HEK293 (cell line): ENCODE data around the gene JMJD4.
A peak's percentile ranks its signal among the peaks of the same experiment; 100 is the strongest.

Experiments used
- GLI2 ChIP-seq: fragments of 450-650 bp; formaldehyde crosslinking; IDR thresholded peaks from 2 replicates; pipeline ENCODE4; 2017; ENCODE audit warnings: missing biosample characterization, missing genetic modification characterization, low read depth, borderline replicate concordance
- HOXD13 ChIP-seq: sonication (generic); formaldehyde crosslinking; IDR thresholded peaks from 2 replicates; pipeline ENCODE4 v1.8.0; 2022; ENCODE audit warnings: missing genetic modification reagents, borderline replicate concordance
- IKZF3 ChIP-seq: fragments of 450-650 bp; IDR thresholded peaks from 2 replicates; pipeline ENCODE4 v1.5.0; 2018; ENCODE audit warnings: missing biosample characterization, mild to moderate bottlenecking, missing genetic modification characterization, moderate library complexity
- KLF10 ChIP-seq: fragments of 450-650 bp; IDR thresholded peaks from 2 replicates; pipeline ENCODE4 v1.5.1; 2018; ENCODE audit warnings: missing biosample characterization, mild to moderate bottlenecking, missing genetic modification characterization
- MYNN ChIP-seq: fragments of 450-650 bp; formaldehyde crosslinking; IDR thresholded peaks from 2 replicates; pipeline ENCODE4 v1.5.1; 2016; ENCODE audit warnings: missing biosample characterization, missing genetic modification characterization, borderline replicate concordance
- SP3 ChIP-seq: fragments of 450-650 bp; formaldehyde crosslinking; IDR thresholded peaks from 2 replicates; pipeline ENCODE4 v1.5.1; 2016; ENCODE audit warnings: missing biosample characterization, missing genetic modification characterization
- SP7 ChIP-seq: fragments of 450-650 bp; formaldehyde crosslinking; IDR thresholded peaks from 2 replicates; pipeline ENCODE4 v1.5.1; 2016; ENCODE audit warnings: missing biosample characterization, missing genetic modification characterization
- ZBTB1 ChIP-seq: fragments of 450-650 bp; formaldehyde crosslinking; IDR thresholded peaks from 2 replicates; pipeline ENCODE4 v1.5.1; 2016; ENCODE audit warnings: missing biosample characterization, missing genetic modification characterization
- ZBTB21 ChIP-seq: fragments of 450-650 bp; formaldehyde crosslinking; IDR thresholded peaks from 2 replicates; pipeline ENCODE4 v1.5.1; 2017; ENCODE audit warnings: missing biosample characterization, missing genetic modification characterization
- ZNF114 ChIP-seq: fragments of 450-650 bp; formaldehyde crosslinking; IDR thresholded peaks from 2 replicates; pipeline ENCODE4 v1.5.0; 2017; ENCODE audit warnings: missing biosample characterization, missing genetic modification characterization
- ZNF155 ChIP-seq: fragments of 450-650 bp; formaldehyde crosslinking; IDR thresholded peaks from 2 replicates; pipeline ENCODE4 v1.5.1; 2016; ENCODE audit warnings: missing biosample characterization, missing genetic modification characterization
- ZNF221 ChIP-seq: fragments of 450-650 bp; formaldehyde crosslinking; IDR thresholded peaks from 2 replicates; pipeline ENCODE4 v1.5.1; 2017; ENCODE audit warnings: missing biosample characterization, missing genetic modification characterization, borderline replicate concordance
- ZNF292 ChIP-seq: fragments of 450-650 bp; formaldehyde crosslinking; IDR thresholded peaks from 2 replicates; pipeline ENCODE4 v1.5.1; 2016; ENCODE audit warnings: low read depth, missing biosample characterization, missing genetic modification characterization, borderline replicate concordance
- ZNF335 ChIP-seq: fragments of 450-650 bp; formaldehyde crosslinking; conservative IDR thresholded peaks from 2 replicates; pipeline ENCODE4 v1.5.1; 2016; ENCODE audit warnings: missing biosample characterization, missing genetic modification characterization
- ZNF354C ChIP-seq: fragments of 450-650 bp; formaldehyde crosslinking; IDR thresholded peaks from 2 replicates; pipeline ENCODE4 v1.5.1; 2016; ENCODE audit warnings: missing biosample characterization, missing genetic modification characterization, low read depth, borderline replicate concordance
- ZNF416 ChIP-seq: fragments of 450-650 bp; formaldehyde crosslinking; IDR thresholded peaks from 2 replicates; pipeline ENCODE4 v1.5.1; 2016; ENCODE audit warnings: missing biosample characterization, missing genetic modification characterization
- ZNF433 ChIP-seq: fragments of 450-650 bp; formaldehyde crosslinking; IDR thresholded peaks from 2 replicates; pipeline ENCODE4 v1.5.1; 2016; ENCODE audit warnings: missing biosample characterization, missing genetic modification characterization, low read depth
- ZNF48 ChIP-seq: fragments of 450-650 bp; formaldehyde crosslinking; IDR thresholded peaks from 2 replicates; pipeline ENCODE4 v1.5.1; 2016; ENCODE audit warnings: missing biosample characterization, missing genetic modification characterization
- ZNF510 ChIP-seq: fragments of 450-650 bp; formaldehyde crosslinking; IDR thresholded peaks from 2 replicates; pipeline ENCODE4 v1.5.1; 2018; ENCODE audit warnings: mild to moderate bottlenecking, missing genetic modification characterization, missing biosample characterization; ENCODE audit not compliant: insufficient replicate concordance
- ZNF560 ChIP-seq: fragments of 450-650 bp; formaldehyde crosslinking; IDR thresholded peaks from 2 replicates; pipeline ENCODE4 v1.5.1; 2017; ENCODE audit warnings: missing biosample characterization, missing genetic modification characterization, borderline replicate concordance
- ZNF677 ChIP-seq: fragments of 450-650 bp; IDR thresholded peaks from 2 replicates; pipeline ENCODE4 v1.5.0; 2018; ENCODE audit warnings: missing biosample characterization, mild to moderate bottlenecking, missing genetic modification characterization, moderate library complexity
- TF ChIP-seq, protein P1 (sequence below): fragments of 450-650 bp; formaldehyde crosslinking; IDR thresholded peaks from 2 replicates; pipeline ENCODE4 v1.5.1; 2016; ENCODE audit warnings: missing biosample characterization, missing genetic modification characterization
- TF ChIP-seq, protein P2 (sequence below): fragments of 450-650 bp; formaldehyde crosslinking; IDR thresholded peaks from 2 replicates; pipeline ENCODE4 v1.5.1; 2017; ENCODE audit warnings: missing biosample characterization, missing genetic modification characterization
- TF ChIP-seq, protein P3 (sequence below): fragments of 450-650 bp; formaldehyde crosslinking; conservative IDR thresholded peaks from 2 replicates; pipeline ENCODE4 v1.5.1; 2016; ENCODE audit warnings: low read depth, missing biosample characterization, missing genetic modification characterization
- TF ChIP-seq, protein P4 (sequence below): IDR thresholded peaks from 2 replicates; pipeline ENCODE4 v1.6.1; 2011; ENCODE audit warnings: mild to moderate bottlenecking, low read depth, low read length, borderline replicate concordance
- TF ChIP-seq, protein P5 (sequence below): fragments of 450-650 bp; formaldehyde crosslinking; IDR thresholded peaks from 2 replicates; pipeline ENCODE4 v1.5.1; 2016; ENCODE audit warnings: missing biosample characterization, missing genetic modification characterization

The JMJD4 gene

DNA sequence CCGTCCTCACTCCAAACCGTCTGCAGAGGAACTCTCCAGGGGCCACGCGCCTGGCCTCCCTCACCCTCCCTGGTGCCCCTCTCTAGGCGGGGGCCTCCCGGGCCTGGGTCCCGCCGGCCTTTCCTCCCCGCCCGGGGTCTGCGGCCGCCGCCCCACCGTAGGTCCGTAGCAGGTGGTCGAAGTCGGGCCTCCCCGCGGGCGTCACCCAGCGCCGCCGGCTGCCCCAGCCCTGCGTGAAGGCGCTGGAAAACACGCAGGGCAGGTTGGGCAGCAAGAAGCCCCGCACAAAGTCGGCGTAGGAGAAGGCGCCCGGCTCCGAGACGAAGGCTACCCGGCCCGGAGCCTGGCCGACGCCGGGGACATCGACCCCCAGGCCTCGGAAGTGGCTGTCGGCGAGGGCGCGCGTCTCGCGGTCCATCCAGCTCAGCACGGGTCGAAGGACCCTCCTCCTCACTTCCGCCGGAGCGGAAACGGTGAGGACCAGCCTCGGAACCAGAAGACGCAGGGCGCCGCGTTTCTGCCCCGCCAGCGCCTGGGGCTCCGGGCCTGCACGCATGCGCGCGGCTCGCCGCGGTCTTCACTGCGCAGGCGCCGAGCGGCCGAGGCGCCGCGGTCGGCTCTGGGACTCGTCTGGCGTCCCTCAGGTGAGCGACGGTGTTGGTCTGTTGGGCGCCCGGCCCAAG lies at the start of gene JMJD4, which contains the start of gene SNAP47 (continued):
- TF ChIP-seq SP7 (tag by site-specific recombination) (peak; percentile 97), GLI2 (no peak; the same call in 1 of the 2 replicates), ZBTB1 (tag by site-specific recombination) (no peak), ZNF292 (tag by site-specific recombination) (no peak), ZNF510 (tag by site-specific recombination) (no peak), ZNF335 (peak; percentile 99), ZNF677 (tag by site-specific recombination) (peak; percentile 70), SP3 (peak; percentile 89), ZBTB21 (peak; percentile 65), ZNF114 (no peak), ZNF221 (no peak), ZNF155 (tag by site-specific recombination) (no peak), ZNF560 (no peak), IKZF3 (tag by site-specific recombination) (peak; percentile 77), ZNF354C (tag by site-specific recombination) (no peak), ZNF416 (tag by site-specific recombination) (no peak), MYNN (tag by site-specific recombination) (peak; percentile 75; the same call in 1 of the 2 replicates), KLF10 (tag by site-specific recombination) (peak; percentile 92; the same call in 1 of the 2 replicates), HOXD13 (CRISPR knock-in tag) (no peak), ZNF433 (tag by site-specific recombination) (no peak), ZNF48 (tag by site-specific recombination) (no peak)
- TF ChIP-seq, protein P1, sequence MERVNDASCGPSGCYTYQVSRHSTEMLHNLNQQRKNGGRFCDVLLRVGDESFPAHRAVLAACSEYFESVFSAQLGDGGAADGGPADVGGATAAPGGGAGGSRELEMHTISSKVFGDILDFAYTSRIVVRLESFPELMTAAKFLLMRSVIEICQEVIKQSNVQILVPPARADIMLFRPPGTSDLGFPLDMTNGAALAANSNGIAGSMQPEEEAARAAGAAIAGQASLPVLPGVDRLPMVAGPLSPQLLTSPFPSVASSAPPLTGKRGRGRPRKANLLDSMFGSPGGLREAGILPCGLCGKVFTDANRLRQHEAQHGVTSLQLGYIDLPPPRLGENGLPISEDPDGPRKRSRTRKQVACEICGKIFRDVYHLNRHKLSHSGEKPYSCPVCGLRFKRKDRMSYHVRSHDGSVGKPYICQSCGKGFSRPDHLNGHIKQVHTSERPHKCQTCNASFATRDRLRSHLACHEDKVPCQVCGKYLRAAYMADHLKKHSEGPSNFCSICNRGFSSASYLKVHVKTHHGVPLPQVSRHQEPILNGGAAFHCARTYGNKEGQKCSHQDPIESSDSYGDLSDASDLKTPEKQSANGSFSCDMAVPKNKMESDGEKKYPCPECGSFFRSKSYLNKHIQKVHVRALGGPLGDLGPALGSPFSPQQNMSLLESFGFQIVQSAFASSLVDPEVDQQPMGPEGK (tag by site-specific recombination), result peak; percentile 85
- TF ChIP-seq, protein P2, sequence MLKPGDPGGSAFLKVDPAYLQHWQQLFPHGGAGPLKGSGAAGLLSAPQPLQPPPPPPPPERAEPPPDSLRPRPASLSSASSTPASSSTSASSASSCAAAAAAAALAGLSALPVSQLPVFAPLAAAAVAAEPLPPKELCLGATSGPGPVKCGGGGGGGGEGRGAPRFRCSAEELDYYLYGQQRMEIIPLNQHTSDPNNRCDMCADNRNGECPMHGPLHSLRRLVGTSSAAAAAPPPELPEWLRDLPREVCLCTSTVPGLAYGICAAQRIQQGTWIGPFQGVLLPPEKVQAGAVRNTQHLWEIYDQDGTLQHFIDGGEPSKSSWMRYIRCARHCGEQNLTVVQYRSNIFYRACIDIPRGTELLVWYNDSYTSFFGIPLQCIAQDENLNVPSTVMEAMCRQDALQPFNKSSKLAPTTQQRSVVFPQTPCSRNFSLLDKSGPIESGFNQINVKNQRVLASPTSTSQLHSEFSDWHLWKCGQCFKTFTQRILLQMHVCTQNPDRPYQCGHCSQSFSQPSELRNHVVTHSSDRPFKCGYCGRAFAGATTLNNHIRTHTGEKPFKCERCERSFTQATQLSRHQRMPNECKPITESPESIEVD (tag by site-specific recombination), result no peak
- TF ChIP-seq, protein P3, sequence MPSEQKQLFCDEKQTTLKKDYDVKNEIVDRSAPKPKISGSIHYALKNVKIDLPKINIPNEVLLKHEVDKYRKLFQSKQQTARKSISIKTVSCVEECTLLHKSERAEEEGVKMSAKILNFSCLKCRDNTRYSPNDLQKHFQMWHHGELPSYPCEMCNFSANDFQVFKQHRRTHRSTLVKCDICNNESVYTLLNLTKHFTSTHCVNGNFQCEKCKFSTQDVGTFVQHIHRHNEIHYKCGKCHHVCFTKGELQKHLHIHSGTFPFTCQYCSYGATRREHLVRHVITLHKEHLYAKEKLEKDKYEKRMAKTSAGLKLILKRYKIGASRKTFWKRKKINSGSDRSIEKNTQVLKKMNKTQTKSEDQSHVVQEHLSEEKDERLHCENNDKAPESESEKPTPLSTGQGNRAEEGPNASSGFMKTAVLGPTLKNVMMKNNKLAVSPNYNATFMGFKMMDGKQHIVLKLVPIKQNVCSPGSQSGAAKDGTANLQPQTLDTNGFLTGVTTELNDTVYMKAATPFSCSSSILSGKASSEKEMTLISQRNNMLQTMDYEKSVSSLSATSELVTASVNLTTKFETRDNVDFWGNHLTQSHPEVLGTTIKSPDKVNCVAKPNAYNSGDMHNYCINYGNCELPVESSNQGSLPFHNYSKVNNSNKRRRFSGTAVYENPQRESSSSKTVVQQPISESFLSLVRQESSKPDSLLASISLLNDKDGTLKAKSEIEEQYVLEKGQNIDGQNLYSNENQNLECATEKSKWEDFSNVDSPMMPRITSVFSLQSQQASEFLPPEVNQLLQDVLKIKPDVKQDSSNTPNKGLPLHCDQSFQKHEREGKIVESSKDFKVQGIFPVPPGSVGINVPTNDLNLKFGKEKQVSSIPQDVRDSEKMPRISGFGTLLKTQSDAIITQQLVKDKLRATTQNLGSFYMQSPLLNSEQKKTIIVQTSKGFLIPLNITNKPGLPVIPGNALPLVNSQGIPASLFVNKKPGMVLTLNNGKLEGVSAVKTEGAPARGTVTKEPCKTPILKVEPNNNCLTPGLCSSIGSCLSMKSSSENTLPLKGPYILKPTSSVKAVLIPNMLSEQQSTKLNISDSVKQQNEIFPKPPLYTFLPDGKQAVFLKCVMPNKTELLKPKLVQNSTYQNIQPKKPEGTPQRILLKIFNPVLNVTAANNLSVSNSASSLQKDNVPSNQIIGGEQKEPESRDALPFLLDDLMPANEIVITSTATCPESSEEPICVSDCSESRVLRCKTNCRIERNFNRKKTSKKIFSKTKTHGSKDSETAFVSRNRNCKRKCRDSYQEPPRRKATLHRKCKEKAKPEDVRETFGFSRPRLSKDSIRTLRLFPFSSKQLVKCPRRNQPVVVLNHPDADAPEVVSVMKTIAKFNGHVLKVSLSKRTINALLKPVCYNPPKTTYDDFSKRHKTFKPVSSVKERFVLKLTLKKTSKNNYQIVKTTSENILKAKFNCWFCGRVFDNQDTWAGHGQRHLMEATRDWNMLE, result peak; percentile 78
- TF ChIP-seq, protein P4, sequence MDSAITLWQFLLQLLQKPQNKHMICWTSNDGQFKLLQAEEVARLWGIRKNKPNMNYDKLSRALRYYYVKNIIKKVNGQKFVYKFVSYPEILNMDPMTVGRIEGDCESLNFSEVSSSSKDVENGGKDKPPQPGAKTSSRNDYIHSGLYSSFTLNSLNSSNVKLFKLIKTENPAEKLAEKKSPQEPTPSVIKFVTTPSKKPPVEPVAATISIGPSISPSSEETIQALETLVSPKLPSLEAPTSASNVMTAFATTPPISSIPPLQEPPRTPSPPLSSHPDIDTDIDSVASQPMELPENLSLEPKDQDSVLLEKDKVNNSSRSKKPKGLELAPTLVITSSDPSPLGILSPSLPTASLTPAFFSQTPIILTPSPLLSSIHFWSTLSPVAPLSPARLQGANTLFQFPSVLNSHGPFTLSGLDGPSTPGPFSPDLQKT, result peak; percentile 56; the same call in 1 of the 2 replicates
- TF ChIP-seq, protein P5, sequence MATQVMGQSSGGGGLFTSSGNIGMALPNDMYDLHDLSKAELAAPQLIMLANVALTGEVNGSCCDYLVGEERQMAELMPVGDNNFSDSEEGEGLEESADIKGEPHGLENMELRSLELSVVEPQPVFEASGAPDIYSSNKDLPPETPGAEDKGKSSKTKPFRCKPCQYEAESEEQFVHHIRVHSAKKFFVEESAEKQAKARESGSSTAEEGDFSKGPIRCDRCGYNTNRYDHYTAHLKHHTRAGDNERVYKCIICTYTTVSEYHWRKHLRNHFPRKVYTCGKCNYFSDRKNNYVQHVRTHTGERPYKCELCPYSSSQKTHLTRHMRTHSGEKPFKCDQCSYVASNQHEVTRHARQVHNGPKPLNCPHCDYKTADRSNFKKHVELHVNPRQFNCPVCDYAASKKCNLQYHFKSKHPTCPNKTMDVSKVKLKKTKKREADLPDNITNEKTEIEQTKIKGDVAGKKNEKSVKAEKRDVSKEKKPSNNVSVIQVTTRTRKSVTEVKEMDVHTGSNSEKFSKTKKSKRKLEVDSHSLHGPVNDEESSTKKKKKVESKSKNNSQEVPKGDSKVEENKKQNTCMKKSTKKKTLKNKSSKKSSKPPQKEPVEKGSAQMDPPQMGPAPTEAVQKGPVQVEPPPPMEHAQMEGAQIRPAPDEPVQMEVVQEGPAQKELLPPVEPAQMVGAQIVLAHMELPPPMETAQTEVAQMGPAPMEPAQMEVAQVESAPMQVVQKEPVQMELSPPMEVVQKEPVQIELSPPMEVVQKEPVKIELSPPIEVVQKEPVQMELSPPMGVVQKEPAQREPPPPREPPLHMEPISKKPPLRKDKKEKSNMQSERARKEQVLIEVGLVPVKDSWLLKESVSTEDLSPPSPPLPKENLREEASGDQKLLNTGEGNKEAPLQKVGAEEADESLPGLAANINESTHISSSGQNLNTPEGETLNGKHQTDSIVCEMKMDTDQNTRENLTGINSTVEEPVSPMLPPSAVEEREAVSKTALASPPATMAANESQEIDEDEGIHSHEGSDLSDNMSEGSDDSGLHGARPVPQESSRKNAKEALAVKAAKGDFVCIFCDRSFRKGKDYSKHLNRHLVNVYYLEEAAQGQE (tag by site-specific recombination), result peak; percentile 76; the same call in 1 of the 2 replicates
